NCI-H1417 treated with DMSO at 0.1 percent for 48 hours (cell line): ENCODE results near the gene DNAJB13.

Experiments
- DNase-seq: peaks from one replicate; lab custom pipeline; 2025; lab: John Stamatoyannopoulos, UW

Gene DNAJB13

GRCh38 chr11:73951797-73952196, 971 bp downstream of the DNAJB13 start:
- DNase-seq, result peak; percentile 17

DNA sequence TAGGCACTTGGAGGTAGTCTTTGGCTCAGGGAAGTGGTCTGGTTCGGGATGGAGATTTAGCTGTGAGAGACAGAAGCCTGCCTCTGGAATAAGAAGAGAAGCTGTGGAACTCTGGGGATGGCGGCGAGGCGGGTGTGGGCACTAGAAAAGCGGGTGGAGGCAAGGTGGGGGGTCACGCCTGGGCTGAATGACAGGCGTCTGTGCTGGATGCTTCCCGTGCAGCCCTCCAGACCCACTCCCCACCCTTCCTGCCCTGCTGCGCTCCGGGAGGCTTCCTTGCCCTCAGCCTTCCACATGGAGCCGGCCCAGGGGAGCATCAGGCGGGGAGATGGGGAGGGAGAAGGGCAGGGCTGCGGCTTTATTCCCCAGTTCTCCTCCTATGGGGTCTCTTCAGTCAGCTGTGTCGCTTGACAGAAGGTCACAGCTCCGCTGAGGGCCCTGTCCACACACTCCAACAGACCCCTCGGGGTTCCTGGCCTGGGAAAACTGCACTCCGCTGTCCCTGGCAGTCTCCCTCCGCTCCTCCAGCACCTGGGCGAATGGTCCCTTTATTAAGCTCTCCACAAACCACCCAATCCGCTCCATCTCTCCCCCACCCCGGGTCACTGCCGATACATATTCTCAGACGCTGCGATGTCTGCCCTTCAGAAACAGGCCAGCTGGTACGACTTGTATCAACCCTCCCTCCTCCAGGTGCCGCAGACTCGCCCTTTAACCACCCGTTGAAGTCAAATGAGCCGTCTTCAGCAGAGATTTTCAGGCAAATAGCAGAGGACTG, 6.2 kb downstream of the DNAJB13 start:
- no peak for DNase-seq

GRCh38 chr11:73957654-73958361, 7.0 kb downstream of the DNAJB13 start:
- DNase-seq, result no peak

GRCh38 chr11:73958521-73959141, 7.8 kb downstream of the DNAJB13 start:
- no peak for DNase-seq

DNA sequence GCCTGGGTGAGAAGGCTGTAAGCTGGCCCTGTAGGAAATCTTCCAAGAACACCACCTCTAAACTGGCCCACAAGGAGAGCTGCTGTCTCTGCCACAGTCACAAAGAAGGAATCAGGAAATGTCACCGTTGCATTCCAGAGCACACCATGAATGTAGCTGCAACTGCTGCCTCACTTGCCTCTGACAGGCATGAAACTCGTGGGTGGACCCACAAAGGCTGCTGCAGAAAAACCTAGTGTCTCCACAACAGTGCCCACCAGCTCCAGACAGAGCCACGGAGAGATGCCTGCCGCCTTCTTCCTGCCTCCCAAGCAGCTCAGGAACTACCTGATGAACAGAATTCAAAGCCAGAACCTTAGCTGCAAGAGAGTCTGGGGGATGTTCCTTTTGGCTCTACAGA, 10.5 kb downstream of the DNAJB13 start:
- no peak for DNase-seq

DNA sequence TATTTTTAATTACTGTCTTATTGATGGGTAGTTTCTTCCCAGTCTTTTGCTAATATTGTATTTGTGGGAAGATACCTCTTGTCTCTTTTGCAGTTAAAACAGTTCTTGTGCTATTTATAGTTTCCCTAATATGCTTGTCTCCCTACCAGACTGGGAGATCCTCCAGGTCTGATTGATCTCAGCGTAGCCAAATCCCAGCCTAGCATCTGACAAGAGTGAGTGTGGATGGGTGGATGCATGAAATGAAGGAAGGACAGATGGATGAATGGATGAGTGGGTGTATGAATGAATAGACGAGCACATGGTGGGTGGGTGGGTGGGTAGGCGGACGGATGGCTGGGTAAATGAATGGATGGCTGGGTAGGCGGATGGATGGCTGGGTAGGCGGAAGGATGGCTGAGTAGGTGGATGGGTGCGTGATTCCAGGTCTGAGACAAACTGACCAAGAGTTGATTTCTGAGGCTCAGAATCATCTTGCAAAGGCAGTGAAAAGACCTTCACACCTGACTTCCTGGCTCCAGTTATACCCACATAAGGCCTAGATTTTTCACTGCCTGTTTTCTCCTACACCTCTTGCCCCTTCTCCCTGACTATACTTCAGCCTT, 11.4 kb downstream of the DNAJB13 start:
- DNase-seq, result no peak

DNA sequence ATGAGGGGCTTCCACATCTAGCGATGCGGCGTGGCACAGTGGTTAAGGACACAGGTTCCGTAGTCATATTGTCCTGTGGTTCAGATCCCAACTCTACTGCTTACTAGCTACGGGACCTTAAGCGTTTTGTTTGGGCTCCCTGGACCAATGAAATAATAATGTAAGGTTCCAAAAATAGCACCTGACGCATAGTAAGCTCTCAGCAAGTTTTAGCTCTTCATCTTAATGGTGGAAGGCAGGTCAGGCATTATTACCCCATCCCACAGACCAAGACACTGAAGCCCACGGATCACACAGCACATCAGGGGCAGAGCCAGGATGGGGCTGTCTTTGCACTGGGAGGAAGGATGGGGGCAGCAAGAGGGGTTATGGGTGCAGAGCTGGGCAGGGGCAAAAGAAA, 13.0 kb downstream of the DNAJB13 start:
- DNase-seq, result no peak

DNA sequence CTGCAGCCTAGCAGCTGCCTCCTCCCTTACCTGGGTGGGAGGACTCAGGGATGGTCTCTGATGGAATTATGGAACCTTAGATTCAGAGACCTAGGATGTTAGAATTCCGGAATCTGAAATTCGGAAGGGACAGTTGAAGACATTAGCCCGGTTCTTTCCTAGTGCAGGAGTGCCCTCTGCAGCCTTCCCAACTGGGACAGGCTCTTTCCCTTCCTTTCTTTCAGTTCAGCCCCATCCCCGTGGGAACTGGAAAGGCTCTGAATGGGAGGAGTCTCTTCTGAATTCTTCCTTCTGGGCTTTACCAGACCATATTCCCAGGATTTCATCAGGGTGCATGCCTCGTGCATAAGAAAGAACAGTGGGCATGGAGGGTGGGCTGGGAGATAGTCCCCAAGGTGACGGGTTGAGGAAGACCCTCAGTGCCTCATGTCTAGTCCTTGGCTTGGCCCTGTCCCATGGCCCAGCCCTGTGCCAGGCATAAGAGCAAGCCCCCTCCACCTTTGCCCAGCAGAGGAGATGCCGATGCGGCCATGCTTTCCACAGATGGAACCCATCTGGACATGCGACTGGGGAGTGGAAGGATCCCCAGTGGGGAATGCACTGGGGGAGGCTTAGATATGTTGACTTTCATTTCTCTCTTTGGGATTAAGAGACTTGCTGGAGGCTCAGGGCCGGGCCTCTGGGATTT, 14.4 kb downstream of the DNAJB13 start:
- DNase-seq, result no peak

- no peak for DNase-seq
These were observed 14.9 kb downstream of the DNAJB13 start for GRCh38 chr11:73965764-73966121.

- no peak for DNase-seq
These were observed 17.6 kb downstream of the DNAJB13 start for GRCh38 chr11:73968356-73968966.

DNA sequence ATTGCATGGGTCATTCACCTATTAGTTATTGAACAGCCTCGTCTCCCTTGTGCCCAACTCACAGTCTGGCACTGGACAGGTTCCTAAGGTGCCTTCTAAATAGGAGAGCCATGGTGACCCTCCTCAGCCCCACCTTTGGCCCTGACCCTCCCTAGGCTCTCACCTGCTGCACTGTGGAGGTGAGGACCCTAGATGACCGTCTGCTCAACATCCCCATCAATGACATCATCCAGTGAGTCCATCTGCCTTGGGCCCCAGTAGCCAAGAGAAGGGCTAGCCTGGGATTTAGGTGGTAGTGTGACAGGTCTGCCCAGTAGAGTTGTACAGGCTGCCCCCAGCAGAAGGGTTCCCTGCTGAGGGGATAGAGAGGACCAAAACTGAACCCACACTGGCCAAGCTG, 18.3 kb downstream of the DNAJB13 start:
- DNase-seq, result no peak

GRCh38 chr11:73969991-73970800, 19.4 kb downstream of the DNAJB13 start:
- no peak for DNase-seq

DNA sequence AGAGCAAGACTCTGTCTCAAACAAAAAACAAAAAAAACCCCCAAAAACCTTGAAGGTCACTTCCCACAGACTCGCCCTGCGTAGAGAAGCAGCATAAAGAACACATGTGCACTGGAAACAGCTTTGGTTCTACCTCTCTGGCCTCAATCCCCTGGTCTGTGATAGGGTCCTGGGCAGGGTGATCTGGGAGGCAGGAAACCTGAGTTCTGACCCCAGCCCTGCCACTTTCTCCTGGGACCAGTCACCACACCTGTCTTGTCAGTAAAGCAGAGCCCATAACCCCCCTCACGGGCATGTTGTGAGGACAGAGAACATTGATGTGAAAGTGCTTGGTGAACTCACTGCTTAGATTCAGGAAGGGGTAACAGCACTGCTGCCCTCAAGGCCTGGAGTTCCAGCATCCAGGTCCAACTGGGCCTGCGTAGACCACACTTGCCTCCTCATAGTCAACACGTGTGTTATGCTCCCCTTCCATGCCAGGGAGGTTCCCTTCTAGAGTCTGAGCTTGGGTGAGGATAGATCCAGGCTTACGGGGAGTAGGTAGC, 20.4 kb downstream of the DNAJB13 start:
- no peak for DNase-seq

GRCh38 chr11:73972187-73972586, 21.4 kb downstream of the DNAJB13 start:
- no peak for DNase-seq

DNA sequence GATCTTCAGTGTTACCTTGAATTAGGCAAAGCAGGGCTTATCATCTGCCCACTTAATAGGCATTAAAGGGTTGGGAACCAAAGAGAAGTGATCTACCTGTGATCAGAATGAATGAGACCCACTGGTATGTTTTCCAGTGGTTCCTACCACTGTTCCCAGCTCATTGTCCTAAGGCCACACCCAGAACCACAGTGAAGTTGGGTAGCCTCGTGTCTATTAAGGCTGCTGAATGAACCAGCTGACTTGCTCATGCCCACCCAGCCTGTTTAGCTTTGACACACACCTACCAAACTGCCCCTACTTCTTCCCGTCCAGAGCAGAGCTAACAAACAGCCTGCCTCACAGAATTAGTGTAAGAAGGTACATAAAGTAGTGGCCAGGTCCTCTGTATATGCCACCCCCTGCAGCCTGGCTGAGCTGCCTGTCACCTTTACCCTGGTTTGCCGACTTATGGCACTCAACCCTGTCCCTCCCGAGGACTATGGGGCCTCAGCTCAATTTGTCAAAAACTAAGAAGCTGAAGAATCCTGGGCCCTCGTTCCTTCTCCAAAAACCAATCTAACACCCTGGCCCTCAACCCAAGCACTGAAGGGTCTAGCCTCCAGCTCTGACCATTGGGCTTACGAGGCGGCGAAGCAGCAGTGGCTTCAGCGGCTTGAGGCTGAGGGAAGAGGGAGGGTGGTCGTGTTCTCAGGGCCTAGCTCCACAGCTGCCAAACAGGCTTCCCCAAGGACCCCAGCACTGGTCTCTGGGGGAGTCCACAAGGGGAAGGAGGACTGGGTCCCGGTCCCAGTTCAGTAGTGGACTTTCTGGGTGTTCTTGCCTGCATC, 22.0 kb downstream of the DNAJB13 start:
- no peak for DNase-seq

GRCh38 chr11:73974604-73975478, 24.0 kb downstream of the DNAJB13 start:
- DNase-seq, result no peak

DNA sequence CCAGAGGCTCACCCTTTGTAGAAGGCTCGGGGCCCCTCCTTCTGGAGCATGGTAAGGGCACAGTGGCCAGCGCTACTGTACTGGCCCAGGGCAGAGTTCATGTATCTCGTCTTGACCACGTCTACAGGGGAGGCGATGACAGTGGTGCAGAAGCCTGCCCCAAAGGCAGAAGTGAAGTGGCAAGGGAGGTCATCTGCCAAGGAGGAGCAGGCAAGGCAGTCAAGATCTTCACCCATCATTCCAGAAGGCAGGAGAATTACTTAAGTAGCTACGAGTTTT, 24.6 kb downstream of the DNAJB13 start:
- no peak for DNase-seq

- DNase-seq, result no peak
These were observed 25.8 kb downstream of the DNAJB13 start for GRCh38 chr11:73976451-73977151.
